Transverse colon (tissue), 4 donors: Measurements from ENCODE around the gene DLG2. TPM values are rescaled to one million over a fixed set of nuclear protein-coding genes. Genes with fewer than 3 reads are reported as not detected.

Source experiments
- DNase-seq: peaks from one replicate; pipeline ENCODE4 v3.0.0-alpha.2; 2019
- H3K27ac ChIP-seq, 4 donors: fragments of 200-600 bp; sonication (generic); 2 replicates each; pipeline ENCODE4 v1.5.1; 2016 to 2018; ENCODE audit warnings: inconsistent platforms in 4 of 4
- H3K27me3 ChIP-seq: fragments of 200-600 bp; sonication (generic); 2 replicates; pipeline ENCODE4 v1.5.1; 2017; ENCODE audit warnings: inconsistent platforms
- H3K36me3 ChIP-seq, 4 donors: fragments of 200-600 bp; sonication (generic); 2 replicates each; pipeline ENCODE4 v1.5.1; 2017 to 2019; ENCODE audit warnings: inconsistent platforms in 4 of 4
- H3K4me1 ChIP-seq, 4 donors: fragments of 200-600 bp; sonication (generic); 2 replicates each; pipeline ENCODE4 v1.5.1; 2017 to 2020; ENCODE audit warnings: inconsistent platforms in 4 of 4
- H3K4me3 ChIP-seq, 4 donors: fragments of 200-600 bp; sonication (generic); 1 replicate in 1 of 4; 2 replicates in 3 of 4; pipeline versions ENCODE4 v1.5.1 to v1.6.1; 2017 to 2019; ENCODE audit warnings: inconsistent platforms in 4 of 4
- H3K9me3 ChIP-seq, 2 donors: fragments of 200-600 bp; sonication (generic); 2 replicates each; pipeline ENCODE4 v1.5.1; 2017 to 2019; ENCODE audit warnings: inconsistent platforms in 2 of 2
- CTCF ChIP-seq, 5 experiments: fragments of 200-600 bp in 3 of 5; fragments of 450-650 bp in 2 of 5; sonication (generic) in 3 of 5; IDR thresholded peaks; 1 replicate in 2 of 5; 2 replicates in 3 of 5; pipeline ENCODE4 v1.5.1; 2016 to 2017; ENCODE audit warnings: antibody characterized with exemption in 5 of 5, inconsistent platforms in 3 of 5, mild to moderate bottlenecking in 2 of 5, moderate library complexity in 1 of 5
- EP300 ChIP-seq: sonication (generic); formaldehyde crosslinking; IDR thresholded peaks from one replicate; pipeline ENCODE4 v1.6.1; 2017; ENCODE audit warnings: antibody characterized with exemption, low read depth
- POLR2A ChIP-seq: fragments of 450-650 bp; IDR thresholded peaks from one replicate; pipeline ENCODE4 v1.6.1; 2016; ENCODE audit warnings: antibody characterized with exemption, mild to moderate bottlenecking, moderate library complexity
- POLR2AphosphoS5 ChIP-seq, 3 donors: sonication (generic); formaldehyde crosslinking; IDR thresholded peaks; one replicate each; pipeline ENCODE4 v1.6.1; 2016; ENCODE audit warnings: antibody characterized with exemption in 3 of 3
- WGBS, 2 donors: methylation state at CpG; one replicate each; pipeline ENCODE4 v1.1.5; 2018; ENCODE audit warnings: low coverage in 1 of 2; 5-methylcytosine and 5-hydroxymethylcytosine counted together
- in situ Hi-C, 4 donors: fragments of 200-750 bp; cut with MboI; loops; one replicate each; pipeline versions ENCODE4 v1.15.0 to v1.15.1; 2017; ENCODE audit warnings: low sequenced_read_pairs in 3 of 4, low pct_ligation_motif_present in 1 of 4, low pct_unique_long_range_greater_than_20kb in 1 of 4
- intact Hi-C: fragments of 100-400 bp; cut with DNase I; formaldehyde crosslinking; loops from one replicate; pipeline ENCODE4 v1.15.1; 2023; ENCODE audit warnings: low total_unique reads
- total RNA-seq, 4 donors: library from RNA; depleted of rRNA; stranded (reverse); fragments of >200 nt; gene quantifications; one replicate each; pipeline ENCODE4 v1.1.0, GENCODE V29; 2016

DLG2 gene
- total RNA-seq, 4 donors from 2014 or later: 1.9 to 28.3 (median 3.7) TPM

GRCh38 chr11:83836883-83837654, 1790.1 kb downstream of the DLG2 start:
- no peak overlapping the region for H3K27ac ChIP-seq
- H3K4me1 ChIP-seq: peaks cover 0 to 4% (median 0%) of the 10 kb centered on the region in 4 donors
- intact Hi-C loops: no loop called here
- WGBS, 2 donors: 61% methylated on average over 10 of the region's 10 CpGs; no CpG with 5 or more reads in 1 of the 2 donors
- H3K4me3 ChIP-seq: no peak overlapping the region
- H3K27me3 ChIP-seq: no peaks in the 10 kb centered on the region
- no peaks in the 10 kb centered on the region for H3K9me3 ChIP-seq
- in situ Hi-C loops: loop anchor here in 3 of 4 donors (25.0 kb wide), 2 partner anchors 700 to 725 kb away; no protein-coding TSS in a partner anchor
- peak; percentile 13 for DNase-seq
- H3K36me3 ChIP-seq: no peaks in the 10 kb centered on the region
- TF ChIP-seq POLR2A: no peak
- peak in 4 of 5 experiments; percentile 19 to 48 (median 40) for TF ChIP-seq CTCF (IDR thresholded peaks at IDR 0.05)
- TF ChIP-seq EP300: no peak
- no peak for TF ChIP-seq POLR2AphosphoS5 (IDR thresholded peaks at IDR 0.05)

GRCh38 chr11:83836065-83836464, 1791.1 kb downstream of the DLG2 start:
- no peak overlapping the region for H3K27ac ChIP-seq

GRCh38 chr11:83835423-83835822, 1791.7 kb downstream of the DLG2 start:
- WGBS, 2 donors: 32 to 50% methylated on average over 1 of the region's 1 CpG
- DNase-seq: no peak
- in situ Hi-C loops: loop anchor here in 3 of 4 donors (25.0 kb wide), 2 partner anchors 702 to 727 kb away; no protein-coding TSS in a partner anchor
- TF ChIP-seq POLR2AphosphoS5 (IDR thresholded peaks at IDR 0.05): no peak
- no peak for TF ChIP-seq EP300
- no peak for TF ChIP-seq CTCF (IDR thresholded peaks at IDR 0.05)
- TF ChIP-seq POLR2A: no peak
- Histone ChIP-seq H3K4me3 (no peak overlapping the region), H3K36me3 (no peaks in the 10 kb centered on the region), H3K27ac (no peak overlapping the region), H3K4me1 (peaks cover 0 to 4% (median 0%) of the 10 kb centered on the region in 4 donors), H3K9me3 (no peaks in the 10 kb centered on the region), H3K27me3 (no peaks in the 10 kb centered on the region)
- intact Hi-C loops: no loop called here

More at GRCh38 chr11:83836065-83836464, 1791.1 kb downstream of the DLG2 start:
- H3K4me1 ChIP-seq: peaks cover 0 to 4% (median 0%) of the 10 kb centered on the region in 4 donors
- TF ChIP-seq EP300: no peak
- no peak for TF ChIP-seq CTCF (IDR thresholded peaks at IDR 0.05)
- no peak for TF ChIP-seq POLR2AphosphoS5 (IDR thresholded peaks at IDR 0.05)
- TF ChIP-seq POLR2A: no peak
- no peaks in the 10 kb centered on the region for H3K36me3 ChIP-seq
- H3K9me3 ChIP-seq: no peaks in the 10 kb centered on the region
- in situ Hi-C loops: loop anchor here in 3 of 4 donors (25.0 kb wide), 2 partner anchors 701 to 726 kb away; no protein-coding TSS in a partner anchor
- intact Hi-C loops: no loop called here
- no peak overlapping the region for H3K4me3 ChIP-seq
- DNase-seq: no peak
- no peaks in the 10 kb centered on the region for H3K27me3 ChIP-seq

- no peaks in the 10 kb centered on the region for H3K27me3 ChIP-seq
- no peak overlapping the region for H3K27ac ChIP-seq
- no peak overlapping the region for H3K4me3 ChIP-seq
- no peak for DNase-seq
- intact Hi-C loops (no loop called here), in situ Hi-C loops (loop anchor here in 3 of 4 donors (25.0 kb wide), 2 partner anchors 705 to 730 kb away; no protein-coding TSS in a partner anchor)
- TF ChIP-seq CTCF (IDR thresholded peaks at IDR 0.05): no peak
- TF ChIP-seq POLR2AphosphoS5 (IDR thresholded peaks at IDR 0.05): no peak
- TF ChIP-seq POLR2A: no peak
- no peak for TF ChIP-seq EP300
- no peaks in the 10 kb centered on the region for H3K9me3 ChIP-seq
- peaks cover 0 to 4% (median 0%) of the 10 kb centered on the region in 4 donors for H3K4me1 ChIP-seq
- no peaks in the 10 kb centered on the region for H3K36me3 ChIP-seq
These were observed 1795.2 kb downstream of the DLG2 start for GRCh38 chr11:83831929-83832328.
